ENCODE data around the gene DNAAF8.

DNA sequence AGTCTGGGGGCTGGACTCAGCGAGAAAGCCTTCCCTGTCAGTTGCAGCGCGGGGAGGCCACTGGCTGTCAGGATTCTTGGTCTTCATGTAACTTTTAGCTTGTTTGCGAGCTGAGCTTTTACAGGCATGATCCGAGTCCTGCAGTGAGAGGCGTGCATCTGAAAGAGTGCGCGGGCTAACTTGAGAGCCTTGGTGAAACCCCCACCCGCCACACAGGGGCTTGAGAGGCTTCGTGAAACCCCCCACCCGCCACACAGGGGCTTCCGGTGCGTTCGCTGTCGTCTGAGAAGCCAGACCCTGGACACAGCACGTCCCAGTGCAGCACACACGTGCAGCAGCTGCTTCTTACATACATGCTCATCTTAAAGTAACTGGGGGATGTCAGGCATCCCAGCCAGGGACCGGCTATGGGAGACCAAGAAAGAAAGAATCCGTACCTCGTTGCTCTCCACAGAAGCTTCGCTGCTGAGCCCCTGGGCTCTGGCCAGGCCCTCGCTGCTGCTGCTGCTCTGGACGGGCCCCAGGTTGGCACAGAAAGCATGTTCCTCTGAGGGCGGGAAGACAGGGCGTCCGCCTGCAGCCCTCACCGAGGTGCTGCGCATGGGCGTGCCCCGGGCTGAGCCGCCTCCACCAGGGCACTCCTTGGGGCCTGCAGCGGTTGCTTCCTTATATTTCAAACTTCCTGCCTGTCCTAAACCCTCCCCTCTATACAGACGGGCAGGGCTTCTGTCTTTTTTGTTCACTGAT lies 33.2 kb upstream of the DNAAF8 start:
- TF ChIP-seq SUZ12 (IDR thresholded peaks at IDR 0.05; ENCODE audit: extremely low read depth, insufficient read depth, insufficient read length) (no peak), YY1 (IDR thresholded peaks at IDR 0.05; ENCODE audit: insufficient read depth, insufficient read length) (no peak), ZNF274 (IDR thresholded peaks at IDR 0.05; ENCODE audit: low read depth, low read length) (no peak)
